Pons (tissue), 1 donor: ENCODE data around the gene MFNG.
A peak's percentile ranks its signal among the peaks of the same experiment; 100 is the strongest.

ENCODE experiments used
- DNase-seq: peaks from one replicate; pipeline ENCODE4 v3.0.0-alpha.2; 2016; ENCODE audit warnings: low spot score

Gene MFNG

DNA sequence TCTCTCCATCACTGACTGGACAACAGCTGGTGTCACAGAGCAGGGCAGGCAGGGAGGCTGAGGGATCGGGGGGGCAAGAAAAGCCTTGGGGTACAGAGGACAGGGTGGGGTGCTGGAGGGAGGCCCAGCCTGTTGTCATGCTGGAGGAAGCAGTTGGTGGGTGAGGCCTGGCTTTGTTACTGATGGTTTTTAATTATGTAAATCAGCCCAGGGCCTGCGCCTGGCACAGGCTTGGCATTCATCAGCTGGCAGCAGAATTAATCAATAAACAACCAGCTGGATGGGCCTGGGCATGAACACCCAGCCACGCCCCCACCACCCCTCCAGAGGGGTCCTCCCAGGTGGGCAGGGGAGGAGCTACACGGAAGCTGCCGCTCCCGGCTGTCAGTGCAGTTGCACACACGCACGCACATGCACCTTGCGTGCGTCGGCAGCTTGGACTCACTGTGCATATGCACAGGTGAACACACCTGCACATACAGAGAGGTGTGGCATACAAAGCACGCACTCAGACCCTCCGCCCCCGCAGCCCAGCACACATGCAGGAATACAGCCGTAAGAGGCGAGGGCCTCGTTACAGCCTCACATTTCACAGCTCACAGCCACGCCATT is 37.6 kb downstream of the MFNG start:
- peak; percentile 39 for DNase-seq

DNA sequence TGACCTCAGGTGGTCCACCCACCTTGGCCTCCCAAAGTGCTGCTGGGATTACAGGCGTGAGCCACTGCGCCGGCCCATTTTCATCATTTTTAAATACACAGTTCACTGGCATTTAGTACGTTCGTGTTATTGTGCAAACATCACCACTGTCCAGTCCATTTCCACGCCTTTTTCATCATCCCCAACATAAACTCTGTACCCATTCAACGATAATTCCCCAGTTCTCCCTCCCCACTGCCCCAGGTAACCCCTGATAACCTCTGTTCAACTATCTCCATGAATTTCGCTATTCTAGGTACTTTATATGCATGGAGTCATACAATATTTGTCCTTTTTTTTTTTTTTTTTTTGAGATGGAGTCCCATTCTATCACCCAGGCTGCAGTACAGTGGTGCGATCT is 40.7 kb downstream of the MFNG start:
- DNase-seq: no peak

DNA sequence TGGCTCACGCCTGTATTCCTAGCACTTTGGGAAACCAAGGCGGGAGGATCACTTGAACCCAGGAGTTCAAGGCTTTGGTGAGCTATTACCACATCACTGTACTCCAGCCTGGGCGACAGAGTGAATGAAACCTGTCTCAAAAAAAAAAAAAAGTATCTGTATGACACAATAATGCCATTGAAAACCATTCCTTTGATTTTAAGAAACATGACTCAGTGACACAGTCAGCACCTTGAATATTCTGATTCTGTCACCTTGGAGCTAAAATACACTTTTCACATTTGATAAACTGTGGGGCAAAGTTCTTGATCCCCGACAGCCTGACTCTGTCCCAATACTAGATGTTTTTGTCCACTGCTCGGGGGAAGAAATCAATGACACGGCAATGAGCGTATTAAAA is 42.2 kb downstream of the MFNG start:
- DNase-seq: no peak

DNA sequence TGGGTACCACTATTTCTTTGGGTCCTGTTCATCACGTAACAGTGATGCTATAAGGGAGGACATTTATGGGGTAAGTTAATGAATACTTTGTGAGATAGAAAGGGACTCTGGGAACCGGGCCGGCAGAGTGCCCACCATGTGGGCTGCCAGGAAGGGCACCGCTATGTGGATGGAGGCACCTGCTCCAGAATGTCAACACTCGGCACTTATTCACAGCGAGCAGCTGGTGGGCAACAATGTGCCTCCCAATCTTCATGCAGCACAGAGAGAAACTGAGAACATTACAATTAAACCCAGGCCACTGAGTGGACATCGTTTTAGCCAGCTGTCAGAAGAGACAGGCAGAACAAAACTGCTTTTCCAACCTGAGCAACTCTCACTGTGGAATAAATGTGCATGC is 43.1 kb downstream of the MFNG start:
- no peak for DNase-seq

DNA sequence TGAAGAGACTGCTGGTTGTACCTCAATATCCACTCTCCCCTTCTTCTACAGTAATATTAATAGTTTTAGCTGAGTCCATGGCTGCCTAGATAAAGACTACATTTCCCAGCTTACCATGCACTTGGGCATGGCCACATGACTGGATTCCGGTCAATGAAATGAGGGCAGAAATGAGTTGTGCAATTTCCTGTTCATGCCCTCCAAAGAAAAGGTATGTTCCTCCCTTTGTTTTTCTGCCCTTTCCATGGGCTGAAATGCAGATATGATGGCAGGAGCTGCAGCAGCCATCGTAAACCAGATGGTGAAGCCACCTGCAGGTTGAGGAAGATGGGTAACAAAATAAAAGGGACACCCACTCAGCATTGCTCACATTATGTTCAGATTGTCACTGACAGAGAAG is 43.6 kb downstream of the MFNG start:
- no peak for DNase-seq

DNA sequence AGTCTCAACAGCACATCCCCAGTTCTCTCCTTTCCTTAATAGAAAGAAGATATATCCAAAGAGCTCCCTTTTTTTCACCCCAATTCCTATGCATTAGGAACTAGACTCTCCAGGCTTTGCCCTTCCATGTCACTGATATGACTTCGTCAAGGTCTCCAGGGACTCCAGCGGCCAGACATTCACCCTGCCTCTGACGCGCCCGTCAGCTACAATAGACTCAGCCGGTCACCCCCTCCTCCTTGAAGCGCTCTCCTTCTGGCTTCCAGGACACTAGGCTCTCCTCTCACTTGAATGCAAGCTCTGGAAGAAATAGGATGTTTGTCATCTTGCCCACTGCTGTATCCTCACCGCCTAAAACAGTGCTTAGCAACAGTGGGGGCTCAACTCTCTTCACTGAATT is 44.0 kb downstream of the MFNG start:
- DNase-seq: no peak

DNA sequence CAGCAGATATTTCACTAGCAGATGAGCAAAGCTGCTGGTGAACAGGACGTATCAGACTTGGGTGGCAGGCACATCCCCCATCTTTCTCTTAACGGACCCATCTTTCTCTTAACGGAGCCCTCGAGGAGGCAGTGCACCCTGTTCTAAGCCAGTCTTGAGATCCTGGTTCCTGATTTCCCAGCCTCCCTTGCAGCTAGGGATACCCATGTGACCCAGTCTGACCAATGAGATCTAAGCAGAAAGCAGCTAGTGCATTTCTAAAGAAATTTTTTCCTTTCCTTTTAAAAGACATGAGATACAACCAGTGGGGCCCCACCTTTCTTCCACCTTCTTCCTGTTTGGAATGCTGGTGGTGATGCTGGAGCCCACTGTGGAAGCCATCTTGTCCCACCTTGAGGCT is 45.3 kb downstream of the MFNG start:
- no peak for DNase-seq

DNA sequence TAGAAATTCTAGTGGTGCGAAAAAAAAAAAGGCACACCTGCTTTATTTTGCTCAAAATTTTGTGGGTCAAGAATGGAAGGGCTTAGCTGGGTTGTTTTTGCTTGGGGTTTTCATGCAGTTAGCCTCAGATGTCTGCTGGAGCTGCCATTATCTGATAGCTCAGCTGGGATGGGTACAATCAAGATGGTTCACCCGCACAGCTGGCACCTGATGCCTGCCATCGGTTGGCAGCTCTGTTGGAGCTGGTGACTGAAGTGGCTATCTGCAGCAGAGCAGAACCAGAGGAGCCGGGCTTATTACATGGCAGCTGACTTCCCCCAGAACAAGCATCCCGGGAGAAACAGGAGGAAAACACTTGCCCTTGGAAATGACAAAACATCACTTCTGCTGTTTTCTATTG is 46.8 kb downstream of the MFNG start:
- no peak for DNase-seq

DNA sequence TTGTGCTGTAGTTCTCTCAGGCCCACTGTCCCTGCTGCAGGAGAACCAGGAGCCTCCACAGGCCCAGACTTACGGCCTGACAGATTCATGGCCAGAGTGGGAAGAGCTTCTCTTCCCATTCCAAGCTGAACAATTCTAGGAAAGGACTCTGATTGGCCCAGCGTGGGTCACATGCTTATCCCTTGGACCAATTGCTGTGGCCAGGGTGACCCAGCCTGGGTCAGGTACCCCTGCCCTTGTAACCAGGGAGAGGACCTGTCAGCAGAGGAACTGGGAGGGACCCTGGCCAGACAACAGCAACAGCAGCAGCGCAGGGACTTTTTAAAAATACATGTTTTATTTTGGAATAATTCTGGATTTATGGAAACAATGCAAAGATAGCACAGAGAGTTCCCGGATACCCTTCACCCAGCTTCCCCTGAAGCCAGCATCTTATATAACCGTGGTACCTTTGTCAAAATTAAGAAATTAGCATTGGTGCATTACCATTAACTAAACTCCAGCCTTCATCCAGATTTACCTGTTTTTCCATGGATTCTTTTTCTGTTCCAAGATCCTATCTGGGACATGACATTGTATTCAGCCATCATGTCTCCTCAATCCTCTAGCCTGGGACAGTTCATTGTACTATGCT is 50.1 kb downstream of the MFNG start:
- DNase-seq: no peak

DNA sequence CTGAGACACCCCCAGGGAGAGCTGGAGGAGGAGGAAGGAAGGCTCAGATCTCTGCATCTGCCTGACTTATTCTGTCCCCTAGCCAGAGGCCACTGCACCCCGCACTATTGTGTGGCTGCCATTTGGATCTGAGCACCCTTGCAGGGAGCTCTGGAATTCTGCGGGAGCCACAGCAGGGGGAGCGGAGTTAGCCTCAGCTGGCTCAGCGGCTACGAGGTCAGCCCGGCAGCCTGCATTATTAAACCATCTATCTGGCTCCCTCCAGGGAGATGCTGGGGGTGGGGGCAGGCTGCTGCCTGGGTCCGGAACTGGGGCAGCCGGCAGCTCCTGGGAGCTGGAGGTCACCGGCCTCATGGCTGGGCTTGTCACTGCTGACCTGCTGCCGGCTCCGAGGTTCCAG is 52.4 kb downstream of the MFNG start:
- no peak for DNase-seq

DNA sequence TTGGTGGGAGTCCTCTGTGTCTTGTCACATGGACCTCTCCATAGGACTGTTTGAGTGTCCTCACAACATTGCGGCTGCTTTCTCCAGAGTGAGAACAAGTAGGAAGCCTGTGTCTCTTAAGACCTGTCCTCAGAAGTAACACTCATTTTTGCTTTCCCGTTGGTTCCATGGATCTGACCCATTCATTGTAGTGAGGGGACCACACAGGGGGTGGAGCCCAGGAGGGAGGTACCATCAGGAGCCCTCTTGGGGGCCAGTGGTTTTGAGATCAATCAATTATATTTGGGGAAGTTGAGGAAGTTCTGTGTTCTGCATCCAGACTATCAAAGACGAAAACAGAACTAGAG is 53.5 kb downstream of the MFNG start:
- no peak for DNase-seq

DNA sequence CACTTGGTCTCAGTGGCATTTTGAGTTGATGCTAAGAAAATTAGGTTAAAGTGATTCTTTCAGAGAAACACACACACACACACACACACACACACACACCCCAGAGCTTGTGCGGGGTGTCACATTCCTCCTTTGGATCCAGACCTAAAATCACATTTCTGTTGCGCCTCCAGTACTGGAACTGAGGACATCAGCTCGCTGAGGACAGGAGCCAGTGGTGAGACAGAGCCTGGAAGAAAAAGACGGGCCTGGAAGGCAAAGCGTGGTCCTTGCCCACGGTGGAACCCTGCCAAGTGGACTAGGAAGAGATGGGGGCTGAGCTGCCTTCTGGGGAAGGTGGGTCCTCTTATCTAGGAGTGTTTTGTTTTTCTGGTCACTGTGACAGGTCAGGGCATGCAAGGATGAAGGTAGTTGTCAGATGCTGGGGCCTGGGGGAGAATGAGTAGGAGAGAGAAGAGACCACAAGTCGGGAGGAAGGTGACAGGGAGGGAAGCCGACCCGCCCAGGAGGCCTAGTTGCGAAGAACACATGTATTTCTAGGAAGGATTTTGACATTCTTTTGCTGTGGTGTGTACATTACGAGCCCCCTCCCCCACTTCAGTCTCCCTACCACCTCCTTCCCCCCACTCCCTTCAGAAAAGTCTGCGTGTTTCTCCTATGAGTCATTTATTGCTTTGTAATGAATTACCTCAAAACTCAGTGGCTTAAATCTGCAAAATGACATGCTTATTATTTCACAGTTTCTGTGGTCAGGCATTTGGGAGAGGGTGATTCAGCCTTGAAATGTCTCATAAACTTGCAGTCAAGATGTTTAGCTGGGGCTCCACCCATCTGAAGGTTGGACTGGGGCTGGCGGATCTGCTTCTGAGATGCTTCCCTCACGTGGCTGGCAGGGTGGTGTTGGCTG is 54.1 kb downstream of the MFNG start:
- DNase-seq: no peak

DNA sequence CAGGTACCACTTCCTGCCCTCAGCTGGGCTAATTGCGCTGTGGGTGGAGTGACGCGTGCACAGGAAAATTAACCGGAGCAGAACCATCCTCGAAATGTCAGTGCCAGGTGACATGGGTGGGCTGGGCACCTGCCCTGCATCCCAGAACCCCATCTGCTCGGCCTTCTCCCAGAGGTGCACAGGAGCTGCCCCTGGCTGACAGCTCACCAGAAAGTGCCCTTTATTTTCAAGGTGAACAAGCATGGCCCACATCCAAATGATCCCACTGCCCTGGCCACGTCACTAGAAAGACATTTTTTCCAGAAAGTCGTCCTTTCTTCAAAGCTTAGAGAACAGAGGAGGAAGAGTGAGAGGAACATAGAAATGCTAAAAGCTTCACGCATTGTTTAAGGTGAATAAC is 54.8 kb downstream of the MFNG start:
- no peak for DNase-seq

DNA sequence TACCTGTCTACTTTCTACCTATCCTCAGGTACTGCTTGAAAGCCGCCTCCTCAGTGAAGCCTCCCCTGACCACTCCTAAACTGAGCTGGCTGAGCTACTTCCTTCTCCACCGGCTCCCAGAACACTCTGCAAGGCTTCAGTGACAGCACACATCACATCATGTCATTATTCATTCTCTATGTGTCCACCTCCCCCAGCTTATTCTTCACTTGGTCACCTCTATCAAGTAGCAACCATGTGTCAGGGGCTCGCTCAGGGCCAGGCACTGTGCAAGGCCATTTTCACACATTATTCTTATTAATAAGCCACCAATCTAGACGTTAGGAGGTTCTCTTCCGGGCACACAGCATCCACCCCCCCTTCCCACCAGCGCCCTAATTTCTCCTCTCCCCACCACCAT is 55.2 kb downstream of the MFNG start:
- no peak for DNase-seq

DNA sequence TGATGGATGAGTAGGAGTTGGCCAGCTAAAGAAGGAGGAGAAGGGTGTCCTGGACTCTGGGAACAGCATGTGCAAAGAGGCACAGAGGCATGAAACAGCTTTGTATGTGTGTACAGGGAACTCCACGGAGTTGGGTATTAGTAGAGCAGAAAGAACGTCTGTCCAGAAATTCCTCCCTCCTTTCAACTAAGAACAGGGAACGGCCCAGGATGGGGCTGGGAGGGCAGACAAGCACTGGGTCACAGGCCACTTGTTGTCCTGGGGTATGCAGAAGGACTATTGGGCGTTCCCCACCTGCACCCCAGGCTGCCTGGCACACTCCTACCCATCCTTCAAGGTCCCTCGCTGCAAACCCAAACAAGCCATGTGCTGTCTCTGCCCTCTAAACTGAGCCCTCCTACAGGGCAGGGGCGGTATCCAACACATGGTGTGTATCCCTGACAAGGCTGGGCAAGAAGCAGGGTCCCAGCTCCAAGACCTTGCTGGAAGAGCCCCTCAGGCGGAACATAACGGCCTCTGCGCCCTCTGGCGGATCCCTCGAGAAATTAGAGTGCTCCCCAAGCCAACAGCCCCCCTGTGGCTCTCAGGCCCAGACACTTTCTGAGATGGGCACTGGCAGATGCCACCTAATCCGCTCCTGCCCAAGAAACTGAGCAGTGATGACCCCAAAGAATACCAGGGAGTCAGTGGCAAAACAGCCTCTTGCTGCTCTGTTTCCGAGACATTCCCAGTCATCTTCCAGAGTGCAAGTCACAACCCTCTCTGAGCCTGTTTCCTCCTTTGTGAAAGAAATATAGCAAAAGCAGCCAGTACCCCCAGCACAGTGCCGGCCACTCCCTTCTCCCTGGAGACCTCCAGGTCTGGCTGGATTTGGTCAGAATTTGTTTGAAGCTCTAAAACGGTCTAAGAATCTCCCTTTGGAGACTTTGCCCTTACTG is 57.3 kb downstream of the MFNG start:
- DNase-seq: no peak

DNA sequence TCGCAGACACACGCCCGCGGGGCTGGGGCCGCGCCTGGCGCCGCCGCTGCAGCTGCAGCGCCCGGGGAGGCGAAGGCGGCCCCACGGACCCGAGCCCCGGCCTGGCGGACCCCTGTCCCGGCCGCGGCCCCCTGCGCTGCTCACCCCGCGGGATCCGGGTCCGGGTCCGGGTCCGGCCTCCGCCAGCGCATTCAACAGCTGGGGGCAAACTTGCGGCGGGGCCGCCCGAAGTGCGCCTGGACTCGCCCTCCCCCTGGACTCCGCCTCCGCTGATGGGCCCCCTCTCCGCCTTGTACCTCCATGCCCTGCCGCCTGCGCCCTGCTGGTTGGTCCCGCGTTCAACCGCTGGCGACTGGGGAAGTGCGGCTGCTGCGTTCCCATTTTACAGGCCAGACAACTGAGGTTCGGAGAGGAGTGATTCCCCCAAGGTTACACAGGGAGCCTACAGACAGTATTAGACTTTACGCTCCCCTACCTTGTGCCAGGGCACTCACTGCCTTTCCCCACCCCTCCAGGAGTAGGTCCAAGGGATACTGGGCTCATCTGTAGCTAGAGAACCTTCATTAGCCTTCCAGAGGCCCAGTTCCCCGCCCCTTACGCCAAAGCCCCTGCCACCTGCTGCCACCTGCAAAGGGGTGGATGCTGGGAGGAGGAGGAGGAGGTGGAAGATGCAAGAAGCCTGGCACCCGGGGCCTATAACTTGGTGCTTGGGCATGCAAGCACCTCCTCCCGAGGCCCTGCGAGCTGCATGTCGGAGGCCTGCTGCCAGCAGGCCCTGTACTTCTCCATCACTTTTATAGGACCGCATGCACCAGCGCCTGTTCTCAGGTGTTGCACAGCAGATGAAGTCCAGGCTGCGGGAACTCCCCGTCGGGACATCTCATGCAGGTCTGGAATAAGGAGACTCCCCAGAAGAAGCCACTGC is 58.2 kb downstream of the MFNG start:
- no peak for DNase-seq

DNA sequence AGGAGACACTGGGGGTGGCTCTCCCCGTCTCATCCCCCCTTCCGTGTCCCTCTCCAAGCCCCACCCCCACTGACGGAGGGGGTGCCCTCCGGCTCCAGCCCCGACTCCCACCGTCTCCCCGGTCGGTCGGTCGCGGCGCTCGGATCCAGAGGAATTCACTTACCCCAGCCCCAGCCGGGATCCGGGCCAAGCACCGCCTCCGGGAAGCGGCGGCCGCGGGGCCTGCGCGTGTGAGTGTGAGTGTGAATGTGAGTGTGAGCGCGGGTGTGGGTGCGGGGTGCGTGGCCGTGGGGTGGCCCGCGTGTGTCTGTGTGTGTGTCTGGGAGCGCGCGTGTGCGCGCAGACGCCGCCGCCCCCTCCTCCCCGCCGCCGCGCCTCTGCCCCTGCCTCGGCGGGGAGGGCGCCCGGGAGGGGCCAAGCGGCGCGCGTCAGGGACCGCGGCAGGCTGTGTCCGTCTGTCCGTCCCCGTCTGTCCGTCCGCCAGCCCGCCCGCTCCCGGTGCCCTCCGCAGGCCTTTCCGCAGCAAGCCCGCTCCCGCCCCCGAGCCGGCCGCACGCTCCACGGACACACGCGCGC is 59.0 kb downstream of the MFNG start, which contains the start of gene ELFN2:
TSS of gene ELFN2 (minus strand) at position 345 of the 576 bp plus-strand sequence. CDS start 51,945 bp downstream, outside the sequence.
- DNase-seq: no peak

DNA sequence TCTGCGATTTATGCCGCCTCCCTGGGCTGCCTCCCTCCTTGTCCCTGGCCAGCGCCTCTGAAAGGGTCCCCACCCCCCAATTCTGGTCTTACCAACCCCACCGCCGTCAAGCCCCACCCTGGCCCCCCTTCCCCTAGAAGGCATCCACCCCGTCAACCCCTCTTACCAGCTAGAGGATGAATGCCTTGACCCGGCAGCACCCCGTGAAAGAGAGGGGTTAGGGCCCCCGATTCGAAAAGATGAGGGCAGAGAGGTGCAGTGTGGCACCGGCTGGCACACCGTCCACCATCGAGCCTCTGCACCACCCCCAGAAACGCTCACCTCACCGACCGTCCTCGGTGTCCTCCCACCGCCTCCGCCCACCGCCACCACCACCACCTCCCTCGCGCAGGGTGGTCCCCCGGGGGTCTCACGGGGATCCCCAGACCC is 59.5 kb downstream of the MFNG start:
- DNase-seq: no peak

DNA sequence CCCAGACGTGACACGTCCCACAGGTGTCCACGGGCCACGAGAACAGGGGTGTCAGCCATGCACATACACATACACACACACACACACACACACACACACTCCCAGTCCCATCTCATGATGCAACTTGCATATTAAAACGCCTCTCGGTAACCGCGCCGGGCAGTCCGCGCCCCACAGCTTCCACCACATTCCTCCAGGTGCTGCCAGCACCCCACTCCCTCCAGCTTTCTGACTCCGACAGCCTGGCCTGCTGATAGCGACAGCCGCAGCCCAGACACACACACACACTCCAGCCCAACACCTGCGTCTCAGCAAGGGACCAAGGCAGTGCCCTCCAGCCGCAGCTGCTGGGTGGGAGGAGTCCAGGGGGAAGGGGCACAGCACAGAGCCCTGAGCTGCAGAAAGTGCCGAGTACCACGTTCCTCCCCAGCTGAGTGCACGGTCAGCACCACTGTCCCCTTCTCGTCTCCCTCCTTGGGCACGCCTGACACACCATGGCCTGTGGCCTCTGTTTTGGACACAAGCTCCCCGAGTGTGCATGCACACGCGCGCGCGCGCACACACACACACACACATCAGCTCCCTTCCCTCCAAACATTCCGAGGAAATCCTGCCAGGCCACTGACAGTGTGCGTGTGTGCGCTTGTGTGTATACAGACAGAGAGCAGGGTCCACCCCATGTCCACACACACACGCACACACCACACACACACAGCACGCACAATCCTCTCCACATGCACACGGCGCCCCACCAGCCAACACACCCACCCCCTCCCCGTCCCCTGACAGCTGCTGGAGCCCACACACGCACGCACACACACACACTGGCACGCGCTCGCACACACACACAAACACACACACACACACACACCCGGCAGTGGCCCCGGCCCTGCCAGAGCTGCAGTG is 60.1 kb downstream of the MFNG start:
- DNase-seq: no peak

DNA sequence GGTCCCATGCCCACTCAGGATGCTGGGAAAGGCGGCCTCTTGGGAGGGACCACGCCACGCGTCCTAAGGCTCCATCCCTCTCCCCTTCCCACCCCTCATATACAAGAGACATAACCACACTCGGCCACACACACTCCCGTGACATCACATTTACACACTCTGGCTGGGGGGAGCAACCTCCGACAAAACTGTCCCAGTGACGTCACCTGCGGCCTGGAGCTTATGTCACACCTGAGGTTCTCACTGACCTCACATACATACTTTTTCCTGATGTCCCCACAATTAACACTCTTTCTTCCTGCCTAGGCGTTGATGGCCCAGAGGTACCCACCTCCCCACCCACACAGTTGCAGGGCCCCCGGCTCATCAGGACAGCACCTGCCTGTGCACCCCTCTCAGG is 60.8 kb downstream of the MFNG start:
- DNase-seq: no peak
